Central memory CD8-positive, alpha-beta T cell (primary cell): Measurements from ENCODE around the gene NT5DC1.
"Not testable (repeated sequence)": the region's sequence is repeated elsewhere in the genome, so short reads cannot be mapped to it uniquely, and the experiment has no call there.

Source experiments
- ATAC-seq: fragments of 150-1000 bp; cut with Tn5 transposase; replicated peaks from 2 replicates; pipeline ENCODE4 v1.10.0; 2022; ENCODE audit warnings: mild to moderate bottlenecking, moderate FRiP score, moderate number of reproducible peaks; ENCODE audit not compliant: poor library complexity, severe bottlenecking; ENCODE audit errors: extremely low read depth
- DNase-seq, 2 donors: peaks; one replicate each; pipeline ENCODE4 v3.0.0; 2021; ENCODE audit warnings: low spot score in 2 of 2
- H3K27ac Mint-ChIP-seq: one replicate; pipeline ENCODE4 v1.8.0; 2022; ENCODE audit warnings: low read depth, mild to moderate bottlenecking, moderate library complexity, mixed read lengths
- H3K27me3 Mint-ChIP-seq: one replicate; pipeline ENCODE4 v1.8.0; 2022; ENCODE audit warnings: mixed read lengths
- H3K36me3 Mint-ChIP-seq: one replicate; pipeline ENCODE4 v1.8.0; 2022; ENCODE audit warnings: mild to moderate bottlenecking, moderate library complexity, mixed read lengths; ENCODE audit not compliant: insufficient read depth
- H3K4me1 Mint-ChIP-seq: one replicate; pipeline ENCODE4 v1.8.0; 2022; ENCODE audit warnings: mixed read lengths
- H3K4me3 Mint-ChIP-seq: one replicate; pipeline ENCODE4 v1.8.0; 2022; ENCODE audit warnings: mild to moderate bottlenecking, moderate library complexity, mixed read lengths
- H3K9me3 Mint-ChIP-seq: one replicate; pipeline ENCODE4 v1.8.0; 2022; ENCODE audit warnings: mixed read lengths

The NT5DC1 gene

GRCh38 chr6:116073765-116074440 is 26.8 kb upstream of the NT5DC1 start:
- Mint-ChIP-seq H3K27ac (no peak overlapping the region), H3K9me3 (no peaks in the 10 kb centered on the region), H3K4me1 (no peaks in the 10 kb centered on the region), H3K4me3 (no peak overlapping the region), H3K27me3 (peaks cover 32% of the 10 kb centered on the region), H3K36me3 (no peaks in the 10 kb centered on the region)
- no peak for ATAC-seq
- DNase-seq: no peak

- no peaks in the 10 kb centered on the region for H3K4me1 Mint-ChIP-seq
- ATAC-seq (no peak), DNase-seq (no peak)
- H3K27ac Mint-ChIP-seq: no peak overlapping the region
- peaks cover 34% of the 10 kb centered on the region for H3K27me3 Mint-ChIP-seq
- no peaks in the 10 kb centered on the region for H3K36me3 Mint-ChIP-seq
- H3K9me3 Mint-ChIP-seq: no peaks in the 10 kb centered on the region
- H3K4me3 Mint-ChIP-seq: no peak overlapping the region
Observed at GRCh38 chr6:116074732-116075390, 25.8 kb upstream of the NT5DC1 start.

GRCh38 chr6:116078522-116078921 is 22.1 kb upstream of the NT5DC1 start:
- DNase-seq (no peak), ATAC-seq (no peak)
- Mint-ChIP-seq H3K27ac (no peak overlapping the region), H3K36me3 (no peaks in the 10 kb centered on the region), H3K4me1 (no peaks in the 10 kb centered on the region), H3K4me3 (no peak overlapping the region), H3K27me3 (peaks cover 50% of the 10 kb centered on the region), H3K9me3 (no peaks in the 10 kb centered on the region)

- Mint-ChIP-seq H3K27ac (no peak overlapping the region), H3K4me3 (no peak overlapping the region), H3K4me1 (no peaks in the 10 kb centered on the region), H3K9me3 (no peaks in the 10 kb centered on the region), H3K27me3 (peaks cover 51% of the 10 kb centered on the region), H3K36me3 (no peaks in the 10 kb centered on the region)
- DNase-seq (no peak), ATAC-seq (no peak)
Observed at GRCh38 chr6:116078945-116079344, 21.7 kb upstream of the NT5DC1 start.

- no peaks in the 10 kb centered on the region for H3K9me3 Mint-ChIP-seq
- ATAC-seq (no peak), DNase-seq (no peak)
- H3K4me3 Mint-ChIP-seq: no peak overlapping the region
- H3K27me3 Mint-ChIP-seq: peaks cover 28% of the 10 kb centered on the region
- H3K27ac Mint-ChIP-seq: no peak overlapping the region
- no peaks in the 10 kb centered on the region for H3K4me1 Mint-ChIP-seq
- H3K36me3 Mint-ChIP-seq: no peaks in the 10 kb centered on the region
Observed at GRCh38 chr6:116083052-116083451, 17.6 kb upstream of the NT5DC1 start.

- H3K4me3 Mint-ChIP-seq: no peak overlapping the region
- no peaks in the 10 kb centered on the region for H3K4me1 Mint-ChIP-seq
- H3K36me3 Mint-ChIP-seq: no peaks in the 10 kb centered on the region
- ATAC-seq (no peak), DNase-seq (no peak)
- H3K27me3 Mint-ChIP-seq: peaks cover 17% of the 10 kb centered on the region
- no peak overlapping the region for H3K27ac Mint-ChIP-seq
- H3K9me3 Mint-ChIP-seq: no peaks in the 10 kb centered on the region
Observed at GRCh38 chr6:116084284-116084683, 16.4 kb upstream of the NT5DC1 start.

GRCh38 chr6:116087437-116088027 is 13.1 kb upstream of the NT5DC1 start:
- ATAC-seq (no peak), DNase-seq (no peak)
- H3K9me3 Mint-ChIP-seq: no peaks in the 10 kb centered on the region
- peaks cover 24% of the 10 kb centered on the region for H3K27me3 Mint-ChIP-seq
- peaks cover under 1% of the 10 kb centered on the region for H3K36me3 Mint-ChIP-seq
- H3K4me3 Mint-ChIP-seq: no peak overlapping the region
- H3K27ac Mint-ChIP-seq: no peak overlapping the region
- no peaks in the 10 kb centered on the region for H3K4me1 Mint-ChIP-seq

GRCh38 chr6:116088946-116089345 is 11.7 kb upstream of the NT5DC1 start:
- ATAC-seq: no peak
- no peaks in the 10 kb centered on the region for H3K9me3 Mint-ChIP-seq
- no peak overlapping the region for H3K4me3 Mint-ChIP-seq
- peaks cover 23% of the 10 kb centered on the region for H3K27me3 Mint-ChIP-seq
- no peak overlapping the region for H3K27ac Mint-ChIP-seq
- H3K4me1 Mint-ChIP-seq: no peaks in the 10 kb centered on the region
- peaks cover 2% of the 10 kb centered on the region for H3K36me3 Mint-ChIP-seq
- no peak for DNase-seq

- Mint-ChIP-seq H3K36me3 (peaks cover 2% of the 10 kb centered on the region), H3K9me3 (no peaks in the 10 kb centered on the region), H3K4me1 (no peaks in the 10 kb centered on the region), H3K4me3 (no peak overlapping the region), H3K27ac (no peak overlapping the region), H3K27me3 (peaks cover 23% of the 10 kb centered on the region)
- DNase-seq (no peak), ATAC-seq (no peak)
Observed at GRCh38 chr6:116090251-116090650, 10.4 kb upstream of the NT5DC1 start.

GRCh38 chr6:116094041-116094440 is 6.6 kb upstream of the NT5DC1 start:
- Mint-ChIP-seq H3K4me1 (no peaks in the 10 kb centered on the region), H3K9me3 (peaks cover 6% of the 10 kb centered on the region), H3K27me3 (peaks cover 23% of the 10 kb centered on the region), H3K36me3 (peaks cover 2% of the 10 kb centered on the region), H3K27ac (no peak overlapping the region), H3K4me3 (no peak overlapping the region)
- ATAC-seq (no peak), DNase-seq (no peak)

GRCh38 chr6:116096048-116096759 is 4.4 kb upstream of the NT5DC1 start:
- ATAC-seq, DNase-seq, H3K27ac Mint-ChIP-seq, H3K4me1 Mint-ChIP-seq, H3K4me3 Mint-ChIP-seq, H3K36me3 Mint-ChIP-seq, H3K9me3 Mint-ChIP-seq: not testable (repeated sequence)
- H3K27me3 Mint-ChIP-seq: peaks cover 23% of the 10 kb centered on the region

- Mint-ChIP-seq H3K36me3 (peaks cover 10% of the 10 kb centered on the region), H3K4me1 (peaks cover 14% of the 10 kb centered on the region), H3K27me3 (peaks cover 13% of the 10 kb centered on the region), H3K27ac (no peak overlapping the region), H3K4me3 (no peak overlapping the region), H3K9me3 (peaks cover 6% of the 10 kb centered on the region)
- DNase-seq: no peak
- no peak for ATAC-seq
Observed at GRCh38 chr6:116096979-116097816, 3.5 kb upstream of the NT5DC1 start.
